Stimulated activated CD8-positive, alpha-beta memory T cell treated with anti-CD3 and anti-CD28 coated beads, Interleukin-4, amount 100 ng/mL, for 24 hours (primary cell): Measurements from ENCODE around the gene TRIM71.
"Not testable (repeated sequence)": the region's sequence is repeated elsewhere in the genome, so short reads cannot be mapped to it uniquely, and the experiment has no call there.

Experiments
- DNase-seq: peaks from one replicate; pipeline ENCODE4 v3.0.0-alpha.2; 2020; ENCODE audit warnings: low read depth

The TRIM71 gene

DNA sequence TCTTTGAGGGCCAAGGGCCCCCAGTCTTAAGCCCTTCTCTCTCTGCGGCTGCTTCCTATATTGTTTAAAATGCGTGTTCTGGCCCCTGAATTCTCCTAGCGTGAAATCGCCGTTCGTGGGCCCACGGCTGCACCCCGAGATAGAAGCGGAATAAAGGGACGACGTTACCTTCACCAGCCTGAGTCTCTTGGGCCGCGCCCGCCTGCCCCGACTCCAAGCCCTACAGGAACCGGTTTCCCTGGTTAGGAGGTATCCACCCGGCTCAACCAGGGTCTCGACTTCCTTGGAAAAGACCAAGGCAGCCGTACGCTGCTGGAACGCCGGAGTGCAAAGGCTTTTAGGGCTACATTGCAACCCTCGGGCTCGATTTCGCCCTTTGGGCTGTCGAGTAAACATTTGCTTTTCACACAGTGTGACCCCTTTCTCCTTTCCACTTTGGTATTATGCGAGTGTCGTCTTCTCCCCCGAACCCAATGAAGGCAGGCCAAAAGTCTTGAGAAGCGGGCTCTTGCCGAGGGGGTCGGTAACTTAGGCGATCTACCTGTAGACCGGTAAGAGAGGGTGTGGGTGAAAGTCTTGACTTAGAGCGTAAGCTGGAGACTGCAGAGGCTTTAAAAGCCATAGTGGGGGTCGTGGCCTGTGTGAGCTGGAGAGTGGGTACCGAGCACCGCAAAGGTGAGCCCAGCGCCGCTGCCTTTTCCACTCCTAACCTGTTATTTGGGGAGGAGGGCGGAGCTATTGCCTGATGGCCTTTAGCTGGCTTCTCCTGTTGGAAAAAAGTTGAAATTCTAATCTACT lies 2.0 kb downstream of the TRIM71 start:
- no peak for DNase-seq

DNA sequence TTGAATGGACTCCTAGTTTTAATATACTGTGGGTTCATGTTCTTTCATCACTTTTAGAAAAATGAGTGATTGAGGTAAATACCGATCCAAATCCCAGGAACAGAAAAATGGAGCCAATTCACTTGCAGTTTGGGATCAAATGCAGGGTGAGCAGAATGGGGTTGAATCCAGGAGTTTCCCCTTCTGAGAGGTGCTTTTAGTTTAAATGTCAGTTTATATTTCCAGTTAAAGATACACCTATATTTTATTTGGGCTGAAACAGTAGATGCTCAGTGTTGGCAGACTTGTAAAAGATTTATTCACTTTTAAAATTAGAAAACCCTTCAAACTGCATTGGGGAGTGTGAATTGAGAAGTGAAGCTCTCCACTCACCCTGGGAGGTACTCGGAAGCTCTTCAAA lies 2.6 kb downstream of the TRIM71 start:
- no peak for DNase-seq

DNA sequence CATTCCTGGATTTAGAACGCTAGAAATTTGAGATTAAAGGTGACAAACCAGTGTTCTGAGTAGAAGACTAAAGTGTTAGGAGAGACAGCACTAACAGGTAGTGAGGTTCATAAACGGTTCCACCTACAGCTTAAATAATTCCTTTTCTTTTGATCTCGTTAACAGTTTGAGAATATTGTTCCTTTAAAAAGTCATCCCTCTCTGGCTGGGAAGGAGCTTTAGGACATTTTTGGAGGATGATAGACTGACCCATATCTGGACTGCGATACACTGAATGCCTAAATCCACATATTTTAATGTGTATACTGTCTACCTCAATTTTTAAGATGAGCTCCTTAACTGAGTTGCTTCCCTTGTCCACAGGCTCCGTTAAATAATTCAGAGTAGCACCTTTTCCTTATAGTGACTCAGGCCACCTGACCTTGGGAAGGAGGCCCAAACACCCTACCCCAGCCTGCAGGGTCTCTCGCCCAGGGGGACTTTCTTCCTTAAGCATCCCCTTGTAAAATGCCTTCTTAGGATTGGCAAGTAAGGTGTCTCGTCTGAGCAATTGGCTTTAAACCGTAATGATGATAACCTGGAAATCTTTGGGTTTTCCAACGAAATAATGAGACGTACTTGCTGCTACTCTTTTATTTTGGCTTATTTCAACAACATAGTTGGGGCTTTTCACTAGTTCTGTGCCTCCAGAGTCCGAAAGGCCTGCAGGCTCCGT lies 3.3 kb downstream of the TRIM71 start:
- no peak for DNase-seq

DNA sequence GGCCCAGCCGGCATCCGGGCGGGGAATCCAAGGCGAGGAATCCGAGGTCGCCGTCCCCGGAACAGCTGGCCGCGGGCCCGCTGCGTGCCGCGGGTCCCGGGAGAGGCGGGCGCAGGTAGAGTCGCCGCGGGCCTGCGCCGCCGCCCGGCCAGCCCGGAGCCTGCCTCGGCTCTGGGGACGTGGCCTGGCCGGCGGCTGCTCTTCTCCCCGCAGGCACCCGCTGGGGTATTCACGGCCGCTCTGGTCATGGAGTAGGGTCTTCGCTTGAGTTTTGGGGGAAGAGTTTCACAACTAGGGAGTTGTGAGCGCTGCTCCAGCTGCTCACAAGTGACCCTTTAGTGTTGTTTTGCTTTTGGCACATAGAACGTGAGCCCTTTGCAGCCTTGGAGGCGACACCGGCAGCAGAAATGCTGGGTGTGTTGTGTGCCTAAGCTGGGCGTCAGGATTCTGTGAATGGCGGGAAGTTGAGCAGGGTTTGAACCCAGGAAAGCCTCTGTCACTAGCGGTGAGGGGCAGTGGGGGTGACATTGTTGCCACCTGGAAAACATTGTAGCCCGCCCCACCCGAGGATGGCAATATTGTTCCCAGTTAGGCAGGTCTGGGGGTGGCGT lies 4.0 kb downstream of the TRIM71 start:
- no peak for DNase-seq

DNA sequence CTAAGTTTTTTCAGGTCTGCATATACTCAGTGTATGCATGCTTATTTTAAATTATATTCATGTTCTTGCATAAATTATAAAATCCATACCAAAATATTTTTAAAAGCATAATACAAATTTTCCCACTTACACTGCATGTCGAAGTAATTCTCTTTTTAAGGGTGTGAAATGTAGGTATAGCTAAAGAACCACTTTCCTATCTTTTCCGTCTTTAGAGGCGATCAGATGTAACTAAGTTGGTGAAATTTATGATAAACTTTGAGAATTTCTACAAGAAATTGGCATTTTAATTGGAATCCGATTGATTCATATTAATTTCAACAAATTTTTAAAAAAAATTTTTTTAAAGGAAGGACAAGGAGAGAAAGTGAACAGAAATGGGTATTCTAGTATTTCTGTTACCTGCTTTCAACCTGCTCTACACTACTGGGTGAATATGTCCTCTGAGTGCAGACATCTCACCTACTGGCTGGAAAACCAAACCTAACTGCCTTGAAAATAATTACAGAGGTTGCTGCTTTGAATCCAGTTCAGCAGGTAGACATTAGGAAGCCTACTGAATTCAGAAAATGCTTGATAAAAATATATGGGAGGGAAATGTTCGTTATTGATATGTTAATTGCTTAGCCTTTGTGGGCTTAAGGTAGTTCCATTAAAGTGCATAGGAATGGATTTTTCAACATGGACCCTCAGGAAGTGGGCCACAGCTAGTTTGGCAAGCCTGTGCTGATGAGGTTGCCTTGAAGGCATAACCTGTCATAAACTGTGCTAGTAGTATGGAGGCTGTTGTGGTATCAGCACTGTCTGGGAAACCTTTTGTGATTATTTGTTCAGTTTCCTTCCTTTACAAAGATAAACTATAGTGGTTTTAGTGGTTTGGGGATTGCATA lies 5.1 kb downstream of the TRIM71 start:
- DNase-seq: no peak

DNA sequence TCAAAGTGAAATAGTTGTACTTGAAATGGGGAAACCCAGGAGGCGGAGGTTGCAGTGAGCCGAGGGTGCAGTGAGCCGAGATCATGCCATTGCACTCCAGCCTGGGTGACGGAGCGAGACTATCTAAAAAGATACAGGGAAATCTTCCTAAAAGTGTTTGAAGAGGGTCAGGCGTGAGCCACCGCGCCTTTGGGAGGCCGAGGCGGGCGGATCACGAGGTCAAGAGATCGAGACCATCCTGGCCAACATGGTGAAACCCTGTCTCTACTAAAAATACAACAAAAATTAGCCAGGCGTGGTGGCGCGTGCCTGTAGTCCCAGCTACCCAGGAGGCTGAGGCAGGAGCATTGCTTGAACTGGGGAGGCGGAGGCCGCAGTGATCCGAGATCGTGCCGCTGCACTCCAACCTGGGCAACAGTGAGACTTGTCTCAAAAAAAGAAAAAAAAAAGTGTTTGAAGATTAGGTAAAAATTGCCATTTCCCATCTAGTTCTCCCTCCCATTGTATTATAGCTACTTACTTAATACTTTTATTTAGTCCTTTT lies 5.9 kb downstream of the TRIM71 start:
- DNase-seq: not testable (repeated sequence)

DNA sequence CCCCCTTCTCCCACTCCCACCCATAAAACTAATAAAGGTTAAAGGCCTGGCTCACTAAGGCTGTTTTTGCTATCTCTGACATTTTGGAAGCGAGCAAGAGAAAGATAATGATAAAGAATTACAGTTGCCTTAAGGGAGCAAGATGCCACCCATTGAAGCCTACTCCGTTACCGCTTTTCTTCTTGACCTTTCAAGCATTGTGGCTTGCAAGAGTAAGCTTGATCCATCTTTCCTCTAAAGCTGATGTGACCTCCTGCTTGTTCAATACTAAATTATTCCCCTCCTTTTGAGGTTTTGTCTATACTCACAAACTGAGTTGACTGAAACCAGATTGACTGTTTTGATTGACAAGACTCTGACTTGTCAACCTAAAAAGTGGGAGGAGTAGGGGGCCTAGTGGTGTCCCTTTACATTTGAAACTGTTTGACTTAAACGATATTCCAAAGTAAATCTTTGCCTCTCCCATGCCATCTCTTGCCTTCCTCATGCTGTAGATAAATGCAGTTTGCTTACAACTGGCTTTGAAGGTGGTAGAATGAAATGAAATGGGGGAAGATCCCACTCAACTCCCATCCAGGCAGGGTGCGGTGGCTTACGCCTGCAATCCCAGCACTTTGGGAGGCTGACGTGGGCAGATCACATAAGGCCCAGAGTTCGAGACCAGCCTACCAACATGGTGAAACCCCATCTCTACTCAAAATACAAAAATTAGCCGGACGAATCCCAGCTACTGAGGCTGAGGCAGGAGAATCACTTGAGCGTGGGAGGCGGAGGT lies 8.0 kb downstream of the TRIM71 start:
- no peak for DNase-seq

DNA sequence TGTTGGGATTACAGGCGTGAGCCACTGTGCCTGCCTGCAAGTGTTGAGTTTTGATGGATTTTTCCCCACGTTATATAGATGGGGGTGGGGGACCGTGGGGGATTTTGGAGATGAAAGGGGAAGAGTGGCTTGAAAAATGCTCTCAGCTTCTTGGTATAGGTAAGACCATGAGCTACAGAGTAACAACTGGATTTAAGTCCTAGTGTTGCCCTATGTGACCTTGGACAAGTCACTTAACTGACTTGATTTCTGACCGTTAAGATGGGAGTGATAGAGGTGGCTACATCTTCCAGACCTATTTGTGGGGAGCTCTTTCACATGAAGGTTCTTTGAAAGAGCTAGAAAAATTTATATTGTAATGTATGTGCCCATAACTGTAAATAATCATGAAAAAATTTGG lies 13.3 kb downstream of the TRIM71 start:
- DNase-seq: no peak

DNA sequence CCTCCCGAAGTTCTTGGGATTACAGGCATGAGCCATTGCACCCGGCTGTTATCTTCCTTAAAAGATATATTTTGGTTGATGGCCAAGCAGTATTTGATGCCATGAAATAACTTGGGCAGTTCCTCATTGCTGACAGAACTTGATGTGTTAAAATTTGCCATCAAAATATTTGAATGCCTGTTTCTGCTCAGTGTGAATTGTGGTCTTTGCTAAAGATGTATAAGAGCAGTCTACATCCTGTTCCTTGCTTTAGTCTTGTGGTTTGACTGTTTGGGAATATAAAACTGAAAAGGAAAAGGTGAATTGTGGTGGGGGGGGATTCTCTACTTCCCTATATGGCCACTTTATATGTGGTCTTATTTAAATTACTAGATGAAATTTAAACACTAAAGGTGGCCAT lies 14.0 kb downstream of the TRIM71 start:
- DNase-seq: no peak

DNA sequence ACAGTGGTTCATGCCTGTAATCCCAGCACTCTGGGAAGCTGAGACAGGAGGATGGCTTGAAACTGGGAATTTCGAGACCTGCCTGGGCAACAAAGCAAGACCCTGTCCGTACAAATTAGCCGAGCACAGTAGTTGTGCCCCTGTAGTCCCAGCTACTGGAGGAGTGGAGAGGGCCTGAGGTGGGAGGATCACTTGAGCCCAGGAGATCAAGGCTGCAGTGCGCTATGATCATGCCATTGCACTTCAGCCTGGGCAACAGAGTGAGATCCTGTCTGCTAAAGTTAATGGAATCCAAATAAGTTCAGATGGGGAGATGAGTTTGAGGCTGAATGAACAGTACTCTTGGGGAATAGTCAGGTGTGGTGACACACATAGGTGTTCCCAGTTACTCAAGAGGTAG lies 14.4 kb downstream of the TRIM71 start:
- no peak for DNase-seq

DNA sequence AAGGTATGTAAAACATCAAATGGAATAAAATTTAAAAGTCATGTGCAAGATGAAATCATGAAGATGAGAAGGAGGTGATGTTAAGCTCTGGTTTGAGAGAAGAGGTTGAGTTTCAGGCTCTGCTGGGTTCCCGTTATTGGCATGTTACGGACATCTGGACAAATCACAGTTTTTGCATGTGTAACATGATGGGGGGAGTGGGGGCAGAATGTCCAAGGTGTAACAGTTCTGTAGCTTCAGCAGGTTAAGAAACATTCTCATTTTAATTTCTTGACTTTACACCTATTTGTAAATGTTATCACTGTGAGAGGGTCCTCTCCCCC lies 17.2 kb downstream of the TRIM71 start:
- DNase-seq: no peak

DNA sequence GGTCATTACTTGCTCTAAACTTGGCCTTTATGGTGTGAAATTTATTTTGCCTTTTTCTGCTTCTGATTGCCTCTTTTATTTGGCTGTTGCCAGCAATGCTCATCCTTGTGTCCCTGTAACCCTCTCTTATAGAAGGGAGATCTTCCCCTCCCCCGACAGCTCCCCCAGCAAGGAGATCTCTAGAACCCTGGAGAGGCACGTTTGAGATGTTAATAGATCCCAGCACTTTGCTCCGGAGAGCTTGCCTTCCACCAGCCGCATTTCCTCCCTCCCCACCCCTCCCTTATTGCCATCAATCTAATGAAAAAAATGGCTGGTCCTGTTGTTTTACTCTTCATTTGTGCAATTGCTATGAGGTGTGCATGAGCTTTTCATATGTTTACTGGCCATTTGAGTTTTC lies 18.2 kb downstream of the TRIM71 start:
- no peak for DNase-seq

DNA sequence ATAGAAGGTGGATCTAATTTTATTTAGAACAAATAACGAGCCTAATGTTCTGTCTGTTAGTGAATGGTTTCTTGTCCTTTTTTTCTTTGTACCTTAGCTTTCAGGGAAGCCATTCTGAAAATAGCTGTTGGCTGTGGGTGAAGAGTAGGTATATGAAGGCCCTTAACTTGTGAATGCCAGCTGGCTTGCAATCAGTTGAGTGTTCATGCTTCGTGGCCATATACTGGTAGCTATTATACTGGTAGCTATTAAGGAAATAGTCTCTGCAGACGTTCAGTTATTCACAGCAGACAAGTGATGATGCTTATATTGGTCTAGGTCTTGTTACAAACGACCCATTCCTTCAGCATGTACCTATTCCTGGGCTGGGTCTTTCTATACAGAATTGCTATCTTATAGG lies 18.8 kb downstream of the TRIM71 start:
- no peak for DNase-seq

DNA sequence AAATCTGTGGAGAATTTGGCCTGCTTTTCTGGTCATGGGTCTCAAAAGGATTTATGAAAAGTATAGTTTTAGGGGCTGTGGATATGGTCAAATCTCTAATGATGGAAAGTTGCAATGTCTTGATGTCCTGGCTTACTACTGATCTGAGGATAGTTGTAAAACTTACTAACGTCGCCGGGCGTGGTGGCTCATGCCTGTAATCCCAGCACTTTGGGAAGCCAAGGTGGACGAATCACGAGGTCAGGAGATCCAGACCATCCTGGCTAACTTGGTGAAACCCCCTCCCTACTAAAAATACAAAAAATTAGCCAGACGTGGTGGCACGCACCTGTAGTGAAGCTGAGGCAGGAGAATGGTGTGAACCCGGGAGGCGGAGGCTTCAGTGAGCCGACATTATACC lies 19.6 kb downstream of the TRIM71 start:
- no peak for DNase-seq

DNA sequence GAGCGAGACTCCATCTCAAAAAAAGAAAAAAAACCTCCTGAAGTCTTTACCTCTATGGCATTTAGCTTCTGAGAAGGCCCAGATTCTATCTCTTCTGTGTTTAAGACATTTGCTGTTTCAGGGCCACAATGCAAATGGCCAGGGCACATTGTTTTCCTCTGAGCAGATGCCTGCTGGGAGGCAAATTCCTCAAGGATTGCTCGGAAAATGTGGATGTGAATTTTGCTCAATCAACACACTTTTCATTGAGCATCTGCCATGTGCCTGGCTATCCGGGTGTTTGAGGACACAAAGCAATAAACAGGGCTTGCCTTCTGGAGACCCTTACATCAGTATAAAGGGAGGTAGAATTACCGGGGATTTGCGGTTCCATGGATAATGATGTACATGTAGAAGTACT lies 20.0 kb downstream of the TRIM71 start:
- DNase-seq: no peak

DNA sequence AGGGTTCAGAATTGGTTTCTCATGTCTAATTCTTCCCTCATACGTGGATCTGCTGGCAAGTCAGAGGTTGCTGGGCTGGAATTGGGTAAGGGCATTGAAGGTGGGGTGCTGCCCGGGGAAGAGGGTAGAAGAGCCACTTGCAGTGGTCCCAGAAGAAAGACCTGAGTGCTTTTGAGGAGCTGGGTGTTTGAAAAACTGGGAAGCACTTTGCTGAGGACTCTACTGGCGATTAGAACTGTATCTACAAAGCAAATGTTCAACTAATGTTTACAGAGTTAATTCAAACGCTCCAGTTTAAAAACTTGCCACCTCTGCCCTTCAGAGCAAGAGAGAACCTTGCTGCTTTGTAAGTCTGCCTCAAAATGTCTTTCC lies 21.9 kb downstream of the TRIM71 start:
- no peak for DNase-seq

DNA sequence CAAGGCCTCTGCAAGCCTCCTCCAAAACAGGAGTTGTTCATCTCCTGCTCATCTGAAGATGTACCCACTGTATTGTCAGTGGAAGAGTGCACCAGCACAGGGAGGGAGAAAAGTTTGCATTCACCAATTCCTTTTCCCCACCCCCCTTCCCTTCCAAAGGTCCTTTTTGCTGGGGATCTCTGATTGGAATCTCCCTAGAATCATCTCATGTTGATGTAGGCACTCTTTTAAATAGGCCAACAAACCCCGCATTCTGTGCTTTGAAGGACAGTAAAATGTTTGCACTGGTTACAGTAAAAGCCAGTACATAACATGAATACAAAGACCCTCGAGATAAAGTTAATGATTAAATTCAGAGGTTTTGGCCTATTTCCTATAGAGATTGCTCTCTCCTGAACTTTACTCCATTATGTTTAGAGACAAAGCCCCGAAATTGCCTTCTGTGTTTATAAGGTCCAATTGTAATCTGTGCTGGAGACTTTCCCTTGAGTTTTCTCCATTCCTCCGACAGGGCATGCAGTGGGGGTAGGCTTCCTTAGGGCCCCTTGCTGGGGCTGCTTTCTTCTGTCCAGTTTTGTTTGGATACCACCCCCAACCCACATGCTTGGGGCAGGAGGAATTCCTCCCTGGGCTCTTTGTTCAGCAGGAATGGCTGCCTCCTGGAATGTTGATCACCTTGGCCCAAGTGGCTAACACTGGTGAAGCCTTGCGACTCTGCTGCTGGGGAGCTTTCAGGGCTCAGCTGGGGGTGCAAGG lies 22.5 kb downstream of the TRIM71 start:
- DNase-seq: no peak

DNA sequence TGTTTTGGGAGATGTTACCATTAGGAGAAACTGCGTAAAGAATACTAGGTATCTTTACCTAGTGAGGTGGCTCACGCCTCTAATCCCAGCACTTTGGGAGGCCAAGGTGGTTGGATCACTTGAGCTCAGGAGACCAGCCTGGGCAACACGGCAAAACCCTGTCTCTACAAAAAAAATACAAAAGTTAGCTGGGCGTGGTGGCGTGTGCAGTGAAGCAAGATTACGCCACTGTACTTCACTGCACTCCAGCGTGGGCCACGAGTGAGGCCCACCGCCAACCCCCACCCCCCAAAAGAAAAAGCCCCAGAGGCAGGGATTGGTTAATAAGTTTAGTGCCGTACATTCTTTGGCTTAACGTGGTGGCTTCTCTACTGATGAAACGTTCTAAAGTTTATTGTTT lies 23.5 kb downstream of the TRIM71 start:
- no peak for DNase-seq

DNA sequence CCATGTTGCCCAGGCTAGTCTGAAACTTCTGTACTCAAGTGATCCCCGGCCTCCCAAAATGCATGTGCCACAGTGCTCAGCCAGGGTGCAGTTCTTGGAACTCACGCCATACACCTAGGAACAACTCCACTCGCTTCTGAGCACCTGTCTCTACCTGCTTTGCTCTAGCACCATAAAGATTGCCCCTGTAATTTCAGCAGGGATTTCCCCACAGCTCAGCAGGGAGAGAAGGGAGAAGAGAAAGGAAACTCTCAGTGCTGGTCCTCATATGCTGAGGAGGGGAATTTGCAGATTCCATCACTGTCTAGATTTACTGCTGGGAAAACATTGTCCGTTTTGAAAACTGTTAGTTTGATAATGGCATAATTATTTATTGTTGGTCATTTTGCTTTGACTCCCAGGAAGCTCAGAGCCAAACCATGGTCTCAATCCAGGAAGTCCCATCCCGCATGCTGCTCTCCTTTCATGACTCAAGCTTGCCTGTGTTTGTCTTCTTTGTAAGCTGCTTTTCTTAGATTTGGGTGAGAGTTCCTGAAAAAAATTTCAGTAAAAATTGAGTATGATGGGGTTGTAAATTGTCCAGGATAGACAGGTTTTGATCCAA lies 24.2 kb downstream of the TRIM71 start:
- no peak for DNase-seq

DNA sequence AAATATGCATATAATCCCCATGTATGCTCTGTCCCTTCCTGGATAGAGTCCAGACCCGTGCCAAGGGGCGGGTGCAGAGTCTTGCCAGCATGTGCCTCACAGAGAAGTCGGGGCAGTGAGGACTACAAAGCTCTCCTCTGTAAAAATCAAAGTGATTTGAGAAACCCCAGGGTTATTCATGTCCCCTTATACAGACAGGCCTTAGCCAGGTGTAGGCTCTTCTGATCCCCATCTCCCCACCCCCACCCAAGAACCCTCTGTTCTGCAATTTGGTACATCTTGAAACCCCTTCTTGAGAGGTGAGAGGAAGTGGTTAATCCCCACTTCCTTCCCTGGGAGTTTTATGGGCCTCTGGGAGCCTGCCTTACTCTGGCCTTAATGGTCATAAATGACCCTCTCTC lies 24.7 kb downstream of the TRIM71 start:
- DNase-seq: no peak
